Colonic mucosa (tissue), 4 donors: ENCODE data around the gene AGAP1. TPM values are rescaled to one million over a fixed set of nuclear protein-coding genes. Genes with fewer than 3 reads are reported as not detected.

ENCODE experiments used
- DNase-seq: peaks from one replicate; pipeline ENCODE4 v3.0.0-alpha.2; 2020
- H3K27ac ChIP-seq: fragments of 200-600 bp; one replicate; pipeline ENCODE4 v1.8.0; 2021
- H3K27me3 ChIP-seq: fragments of 200-600 bp; one replicate; pipeline ENCODE4 v1.8.0; 2021
- H3K36me3 ChIP-seq: fragments of 200-600 bp; one replicate; pipeline ENCODE4 v1.8.0; 2021
- H3K4me1 ChIP-seq: fragments of 200-600 bp; one replicate; pipeline ENCODE4 v1.8.0; 2021; ENCODE audit warnings: mild to moderate bottlenecking
- H3K4me3 ChIP-seq: fragments of 200-600 bp; one replicate; pipeline ENCODE4 v1.8.0; 2021
- H3K9ac ChIP-seq, 2 donors: one replicate each; pipeline ENCODE4 v1.7.0; 2013; ENCODE audit warnings: control low read depth in 2 of 2, low read depth in 2 of 2, low read length in 2 of 2
- H3K9me3 ChIP-seq: fragments of 200-600 bp; one replicate; pipeline ENCODE4 v1.8.0; 2021
- CTCF ChIP-seq: fragments of 200-600 bp; IDR thresholded peaks from one replicate; pipeline ENCODE4 v1.8.0; 2022; ENCODE audit warnings: antibody characterized with exemption, mild to moderate bottlenecking
- intact Hi-C: fragments of 100-400 bp; cut with DNase I; formaldehyde crosslinking; loops from one replicate; pipeline ENCODE4 v1.14.1; 2022
- total RNA-seq, 2 donors: library from RNA; stranded (reverse); fragmentation: NEBNext Ultra II Directional in 1 of 2; extraction: Animal tissue kit (Norgen Biotek cat#: 25700) in 1 of 2; gene quantifications; one replicate each; pipeline ENCODE4 v1.2.1, GENCODE V29; 2021
- donor health status: healthy.
- donor health status: DM: no; HTN: no; CAD: no.
- donor health status: DM: no; HTN: no; CAD: no.

The AGAP1 gene
- total RNA-seq, 2 donors from 2014 or later: 62.1 to 62.9 TPM

- intact Hi-C loops: no loop called here
Measured at GRCh38 chr2:235554385-235554784, 60.5 kb downstream of the AGAP1 start.

DNA sequence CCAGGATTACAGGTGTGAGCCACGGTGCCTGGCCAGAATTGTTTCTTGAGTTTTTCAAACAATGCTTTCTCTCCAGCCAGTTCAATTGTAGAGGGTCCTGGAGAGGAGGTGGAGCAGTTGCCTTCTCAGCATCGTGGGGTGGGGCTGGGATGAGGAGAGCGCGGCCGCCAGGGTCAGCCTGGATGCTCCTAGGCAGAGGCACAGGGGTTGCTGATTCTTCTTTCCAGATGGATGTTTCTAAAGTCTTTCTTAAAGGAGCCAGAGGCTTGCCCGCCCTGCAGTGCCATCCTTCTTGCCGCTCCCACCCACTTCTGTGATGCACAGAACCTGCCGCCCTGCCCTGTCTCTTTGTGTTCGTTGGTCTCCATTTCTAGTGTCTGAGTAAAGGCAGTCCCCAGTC is 61.1 kb downstream of the AGAP1 start:
- Histone ChIP-seq H3K36me3 (no peaks in the 10 kb centered on the region), H3K4me3 (no peak overlapping the region), H3K9me3 (no peaks in the 10 kb centered on the region), H3K27ac (no peak overlapping the region), H3K27me3 (no peaks in the 10 kb centered on the region), H3K4me1 (peaks cover 6% of the 10 kb centered on the region), H3K9ac (no peak overlapping the region)
- no peak for TF ChIP-seq CTCF
- no peak for DNase-seq
- intact Hi-C loops: no loop called here

More at GRCh38 chr2:235554385-235554784, 60.5 kb downstream of the AGAP1 start:
- no peak for DNase-seq
- Histone ChIP-seq H3K4me3 (no peak overlapping the region), H3K4me1 (peaks cover 6% of the 10 kb centered on the region), H3K36me3 (no peaks in the 10 kb centered on the region), H3K9me3 (no peaks in the 10 kb centered on the region), H3K27me3 (no peaks in the 10 kb centered on the region), H3K27ac (no peak overlapping the region), H3K9ac (no peak overlapping the region)
- TF ChIP-seq CTCF: no peak

DNA sequence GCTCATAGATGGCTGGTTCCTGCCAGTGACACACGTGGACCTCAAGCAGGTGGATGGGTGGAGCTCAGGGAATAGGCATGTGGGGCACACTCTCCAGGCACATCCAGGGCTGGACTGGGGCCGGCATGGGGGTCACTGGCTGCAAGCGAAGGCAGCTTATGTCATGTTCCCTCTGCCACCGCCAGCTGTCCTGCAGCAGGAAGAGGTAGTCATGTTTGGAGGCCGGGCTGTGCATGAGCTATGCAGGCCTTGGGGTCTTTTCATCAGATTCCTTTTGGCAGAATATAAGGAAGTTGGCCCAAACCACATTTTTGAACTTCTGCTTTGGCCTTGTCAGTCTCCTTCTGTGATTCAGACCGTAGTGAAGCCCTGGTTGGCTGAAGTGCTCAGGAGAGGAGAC is 61.5 kb downstream of the AGAP1 start:
- no peaks in the 10 kb centered on the region for H3K9me3 ChIP-seq
- no peak overlapping the region for H3K27ac ChIP-seq
- no peak for DNase-seq
- H3K4me3 ChIP-seq: no peak overlapping the region
- H3K36me3 ChIP-seq: no peaks in the 10 kb centered on the region
- TF ChIP-seq CTCF: no peak
- intact Hi-C loops: no loop called here
- no peak overlapping the region for H3K9ac ChIP-seq
- H3K4me1 ChIP-seq: peaks cover 6% of the 10 kb centered on the region
- no peaks in the 10 kb centered on the region for H3K27me3 ChIP-seq

- H3K4me3 ChIP-seq: no peak overlapping the region
- intact Hi-C loops: no loop called here
- no peaks in the 10 kb centered on the region for H3K36me3 ChIP-seq
- no peak for TF ChIP-seq CTCF
- H3K4me1 ChIP-seq: peaks cover 10% of the 10 kb centered on the region
- no peak overlapping the region for H3K9ac ChIP-seq
- H3K9me3 ChIP-seq: no peaks in the 10 kb centered on the region
- H3K27ac ChIP-seq: no peak overlapping the region
- no peaks in the 10 kb centered on the region for H3K27me3 ChIP-seq
- no peak for DNase-seq
Measured at GRCh38 chr2:235556086-235556485, 62.2 kb downstream of the AGAP1 start.

DNA sequence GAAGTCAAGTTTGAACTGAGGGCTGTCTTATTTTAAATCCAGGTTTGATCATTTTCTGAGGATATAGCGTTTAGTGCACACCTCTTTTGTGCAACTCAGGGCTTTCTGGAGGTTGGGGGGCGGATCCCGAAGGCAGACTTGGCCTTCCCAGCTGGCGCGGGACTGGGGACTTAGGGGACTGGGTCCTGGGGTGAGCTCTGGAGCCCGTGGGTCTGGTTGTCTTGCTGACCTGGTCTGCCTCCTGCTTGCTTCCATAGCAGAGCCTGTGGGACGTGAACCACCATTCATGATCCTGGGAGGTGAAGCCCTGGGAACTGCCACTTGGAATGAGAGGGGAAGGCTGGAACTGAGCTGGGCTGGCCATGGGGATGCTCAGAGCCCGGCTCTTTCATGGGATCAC is 63.1 kb downstream of the AGAP1 start:
- DNase-seq: no peak
- Histone ChIP-seq H3K27ac (no peak overlapping the region), H3K4me1 (peaks cover 13% of the 10 kb centered on the region), H3K27me3 (no peaks in the 10 kb centered on the region), H3K9ac (no peak overlapping the region), H3K9me3 (no peaks in the 10 kb centered on the region), H3K4me3 (no peak overlapping the region), H3K36me3 (no peaks in the 10 kb centered on the region)
- no peak for TF ChIP-seq CTCF
- intact Hi-C loops: no loop called here

- H3K27ac ChIP-seq: no peak overlapping the region
- no peak for TF ChIP-seq CTCF
Measured at GRCh38 chr2:235557903-235558302, 64.1 kb downstream of the AGAP1 start.

More at GRCh38 chr2:235557903-235558302, 64.1 kb downstream of the AGAP1 start:
- Histone ChIP-seq H3K36me3 (no peaks in the 10 kb centered on the region), H3K4me3 (no peak overlapping the region), H3K4me1 (peaks cover 13% of the 10 kb centered on the region), H3K9me3 (no peaks in the 10 kb centered on the region), H3K9ac (no peak overlapping the region), H3K27me3 (no peaks in the 10 kb centered on the region)
- intact Hi-C loops: no loop called here
- no peak for DNase-seq
